ENCODE data around the gene TIE1. TPM values are rescaled to one million over a fixed set of nuclear protein-coding genes. Genes with fewer than 3 reads are reported as not detected.

Gene TIE1
- total and polyA plus RNA-seq, 7 donors: 8.2 to 29.7 (median 10.9) TPM

DNA sequence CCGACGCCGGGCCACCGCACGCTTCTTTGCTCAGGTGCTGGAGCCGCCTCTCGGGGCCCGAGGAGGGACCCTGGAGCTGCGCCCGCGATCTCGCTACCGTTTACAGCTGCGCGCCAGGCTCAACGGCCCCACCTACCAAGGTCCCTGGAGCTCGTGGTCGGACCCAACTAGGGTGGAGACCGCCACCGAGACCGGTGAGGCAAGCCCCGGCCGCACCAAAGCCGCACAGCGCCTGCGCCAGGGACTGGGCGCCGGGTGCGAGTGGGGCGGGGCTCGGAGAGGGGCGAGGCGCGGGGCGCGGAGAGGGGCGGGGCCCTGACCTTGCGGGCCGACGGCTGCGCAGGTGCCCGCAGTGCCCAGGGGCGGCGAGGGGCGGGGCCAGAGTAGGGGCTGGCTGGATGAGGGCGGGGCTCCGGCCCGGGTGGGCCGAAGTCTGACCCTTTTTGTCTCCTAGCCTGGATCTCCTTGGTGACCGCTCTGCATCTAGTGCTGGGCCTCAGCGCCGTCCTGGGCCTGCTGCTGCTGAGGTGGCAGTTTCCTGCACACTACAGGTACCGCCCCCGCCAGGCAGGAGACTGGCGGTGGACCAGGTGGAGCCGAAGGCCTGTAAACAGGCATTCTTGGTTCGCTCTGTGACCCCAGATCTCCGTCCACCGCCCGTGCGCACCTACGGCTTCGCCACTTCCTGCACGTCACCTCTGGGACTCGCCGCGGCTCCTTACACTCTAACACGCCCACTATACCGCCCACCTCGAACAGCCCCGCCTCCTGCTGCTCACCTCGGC, 48.2 kb downstream of the TIE1 start:
- DNase-seq (peak; percentile 72 to 82), ATAC-seq (peak; percentile 90 to 92 (median 92))
- H3K36me3 ChIP-seq (ENCODE audit: insufficient read depth in 1 of 2, low read depth in 1 of 2): no peaks in the 10 kb centered on the region
- no peaks in the 10 kb centered on the region for H3K9me3 ChIP-seq
- no peaks in the 10 kb centered on the region for H3K27me3 ChIP-seq (ENCODE audit: insufficient read depth in 3 of 3, low read length in 2 of 3)
- peak overlapping the region; percentile 82 for H3K4me3 ChIP-seq
- TF ChIP-seq, protein P1, sequence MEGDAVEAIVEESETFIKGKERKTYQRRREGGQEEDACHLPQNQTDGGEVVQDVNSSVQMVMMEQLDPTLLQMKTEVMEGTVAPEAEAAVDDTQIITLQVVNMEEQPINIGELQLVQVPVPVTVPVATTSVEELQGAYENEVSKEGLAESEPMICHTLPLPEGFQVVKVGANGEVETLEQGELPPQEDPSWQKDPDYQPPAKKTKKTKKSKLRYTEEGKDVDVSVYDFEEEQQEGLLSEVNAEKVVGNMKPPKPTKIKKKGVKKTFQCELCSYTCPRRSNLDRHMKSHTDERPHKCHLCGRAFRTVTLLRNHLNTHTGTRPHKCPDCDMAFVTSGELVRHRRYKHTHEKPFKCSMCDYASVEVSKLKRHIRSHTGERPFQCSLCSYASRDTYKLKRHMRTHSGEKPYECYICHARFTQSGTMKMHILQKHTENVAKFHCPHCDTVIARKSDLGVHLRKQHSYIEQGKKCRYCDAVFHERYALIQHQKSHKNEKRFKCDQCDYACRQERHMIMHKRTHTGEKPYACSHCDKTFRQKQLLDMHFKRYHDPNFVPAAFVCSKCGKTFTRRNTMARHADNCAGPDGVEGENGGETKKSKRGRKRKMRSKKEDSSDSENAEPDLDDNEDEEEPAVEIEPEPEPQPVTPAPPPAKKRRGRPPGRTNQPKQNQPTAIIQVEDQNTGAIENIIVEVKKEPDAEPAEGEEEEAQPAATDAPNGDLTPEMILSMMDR (IDR thresholded peaks at IDR 0.05): no peak
- peak overlapping the region; percentile 74 for H3K27ac ChIP-seq
- intact Hi-C loops (cut with DNase I): no loop called here
- H3K4me1 ChIP-seq: peaks cover 4% of the 10 kb centered on the region
- 7 to 10% (median 7%) methylated on average over 55 to 72 of the region's 72 CpGs for WGBS, 3 donors

DNA sequence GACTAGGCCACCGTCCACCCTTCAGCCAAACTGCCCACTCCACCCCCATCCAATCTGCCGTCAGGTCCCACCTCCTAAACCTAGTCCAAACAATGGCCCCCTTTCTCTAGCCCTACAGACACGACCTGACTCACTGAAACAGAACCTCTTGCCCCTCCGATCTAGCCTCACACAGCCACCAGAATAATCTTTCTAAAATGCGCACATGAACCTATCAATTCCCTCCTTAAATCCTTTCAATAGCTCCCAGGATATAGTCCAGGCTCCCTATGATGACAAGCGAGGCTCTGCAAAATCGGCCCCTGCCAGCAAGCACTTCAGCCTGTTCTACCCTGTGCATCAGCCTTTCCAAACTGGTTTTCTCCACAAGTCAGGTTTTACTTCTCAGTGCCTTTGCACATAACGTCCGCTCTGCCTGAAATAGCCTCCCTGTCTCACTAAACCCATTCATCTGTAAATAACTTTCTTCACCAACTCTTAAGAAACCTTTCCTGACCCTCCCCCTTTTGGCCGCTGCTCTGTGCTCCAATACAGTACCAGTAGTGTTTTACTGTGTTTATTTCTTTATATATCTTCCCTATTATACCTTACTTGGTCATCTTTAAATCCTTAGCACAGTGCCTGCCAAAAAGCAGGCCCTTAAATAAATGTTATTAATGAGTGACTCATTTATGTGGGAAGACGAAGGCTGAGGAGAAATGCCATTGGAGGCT, 49.0 kb downstream of the TIE1 start:
- DNase-seq (no peak), ATAC-seq (peak in 1 of 4 donors; percentile 16)
- TF ChIP-seq, protein P1 (IDR thresholded peaks at IDR 0.05): no peak
- Histone ChIP-seq H3K9me3 (no peaks in the 10 kb centered on the region), H3K36me3 (ENCODE audit: insufficient read depth in 1 of 2, low read depth in 1 of 2) (no peaks in the 10 kb centered on the region), H3K27ac (peak overlapping the region; percentile 74), H3K4me1 (peaks cover 4% of the 10 kb centered on the region), H3K27me3 (ENCODE audit: insufficient read depth in 3 of 3, low read length in 2 of 3) (no peaks in the 10 kb centered on the region), H3K4me3 (peak overlapping the region; percentile 82)
- intact Hi-C loops (cut with DNase I): no loop called here
- 57 to 65% (median 59%) methylated on average over 11 of the region's 11 CpGs for WGBS, 3 donors

DNA sequence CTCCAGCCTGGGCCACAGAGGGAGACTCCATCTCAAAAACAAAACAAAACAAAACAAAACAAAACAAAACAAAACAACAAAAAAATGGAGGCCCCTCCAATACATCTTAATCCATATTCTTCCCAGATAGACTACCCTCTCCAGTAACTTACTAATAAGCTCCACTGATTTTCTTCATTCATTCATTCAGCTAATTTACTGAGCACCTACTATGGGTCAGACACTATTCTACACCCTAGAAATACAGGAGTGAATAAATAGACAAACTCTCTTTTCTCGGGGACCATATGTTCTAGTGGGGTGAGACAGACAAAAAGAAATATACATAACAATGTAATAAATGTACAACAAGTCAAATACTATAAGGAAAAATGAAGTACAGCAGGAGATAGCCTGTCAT, 50.2 kb downstream of the TIE1 start:
- H3K4me3 ChIP-seq: no peak overlapping the region
- ATAC-seq (no peak), DNase-seq (no peak)
- H3K9me3 ChIP-seq: no peaks in the 10 kb centered on the region
- WGBS, 3 donors: 91 to 97% (median 91%) methylated on average over 1 of the region's 1 CpG
- TF ChIP-seq, protein P1 (IDR thresholded peaks at IDR 0.05): no peak
- H3K27me3 ChIP-seq (ENCODE audit: insufficient read depth in 3 of 3, low read length in 2 of 3): no peaks in the 10 kb centered on the region
- no peaks in the 10 kb centered on the region for H3K36me3 ChIP-seq (ENCODE audit: insufficient read depth in 1 of 2, low read depth in 1 of 2)
- H3K27ac ChIP-seq: no peak overlapping the region
- no peaks in the 10 kb centered on the region for H3K4me1 ChIP-seq
- intact Hi-C loops (cut with DNase I): no loop called here

DNA sequence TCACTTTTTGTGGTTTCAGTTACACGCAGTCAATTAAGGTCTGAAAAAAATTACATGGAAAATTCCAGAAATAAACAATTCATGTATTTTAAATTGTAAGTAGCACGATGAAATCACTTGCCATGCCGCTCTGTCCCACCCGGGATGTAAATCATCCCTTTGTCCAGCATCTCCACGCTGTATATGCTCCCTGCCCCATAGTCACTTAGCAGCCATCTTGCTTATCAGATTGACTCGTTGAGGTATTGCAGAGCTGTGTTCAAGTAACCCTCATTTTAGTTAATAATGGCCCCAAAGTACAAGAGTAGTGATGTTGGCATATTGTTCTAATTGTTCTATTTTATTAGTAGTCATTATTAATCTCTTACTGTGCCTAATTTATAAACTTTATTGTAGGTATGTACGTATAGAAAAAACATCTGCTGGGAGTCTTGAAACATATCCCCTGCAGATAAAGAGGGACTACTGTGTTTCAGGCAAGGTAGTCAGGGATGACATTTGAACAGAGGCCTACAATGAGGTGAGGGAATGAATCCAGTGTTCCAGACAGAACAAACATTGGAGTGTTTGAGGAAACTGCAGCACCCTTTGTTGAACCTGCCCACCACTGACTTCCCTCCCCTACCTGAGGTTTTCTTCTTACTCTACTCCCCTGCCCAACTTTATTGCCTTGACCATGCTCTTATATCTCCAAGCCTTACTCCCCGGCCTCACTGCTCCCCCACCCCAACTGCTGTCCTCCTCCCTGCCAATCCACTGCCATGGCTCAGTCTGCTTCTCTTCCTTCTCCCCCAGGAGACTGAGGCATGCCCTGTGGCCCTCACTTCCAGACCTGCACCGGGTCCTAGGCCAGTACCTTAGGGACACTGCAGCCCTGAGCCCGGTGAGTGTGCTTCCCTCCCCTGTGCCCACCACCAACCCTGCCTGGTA, 50.9 kb downstream of the TIE1 start:
- Histone ChIP-seq H3K9me3 (no peaks in the 10 kb centered on the region), H3K27me3 (ENCODE audit: insufficient read depth in 3 of 3, low read length in 2 of 3) (no peaks in the 10 kb centered on the region), H3K4me3 (no peak overlapping the region), H3K27ac (no peak overlapping the region), H3K4me1 (no peaks in the 10 kb centered on the region), H3K36me3 (ENCODE audit: insufficient read depth in 1 of 2, low read depth in 1 of 2) (no peaks in the 10 kb centered on the region)
- TF ChIP-seq, protein P1 (IDR thresholded peaks at IDR 0.05): no peak
- ATAC-seq (no peak), DNase-seq (no peak)
- 79 to 89% (median 84%) methylated on average over 10 of the region's 10 CpGs for WGBS, 3 donors
- intact Hi-C loops (cut with DNase I): no loop called here

Data from psoas muscle (tissue), 8 donors.